Mesendoderm (in vitro differentiated cells): ENCODE results near the gene OGG1.

Experiments used
- DNase-seq: peaks from one replicate; pipeline ENCODE4 v3.0.0; 2013
- H2AK5ac ChIP-seq: 2 replicates; pipeline ENCODE4 v1.6.1; 2013; ENCODE audit warnings: low read length, inconsistent platforms
- H2BK120ac ChIP-seq: 2 replicates; pipeline ENCODE4 v1.6.1; 2013; ENCODE audit warnings: low read depth, mild to moderate bottlenecking, low read length, moderate library complexity, mixed read lengths
- H2BK15ac ChIP-seq: replicated peaks from 2 replicates; pipeline ENCODE4 v1.6.1; 2013; ENCODE audit warnings: low read depth, mild to moderate bottlenecking, moderate library complexity
- H2BK5ac ChIP-seq: 2 replicates; pipeline ENCODE4 v1.6.1; 2013; ENCODE audit warnings: low read length, inconsistent platforms
- H3K18ac ChIP-seq: 2 replicates; pipeline ENCODE4 v1.6.1; 2013; ENCODE audit warnings: mild to moderate bottlenecking, low read length, mixed read lengths
- H3K23ac ChIP-seq: one replicate; pipeline ENCODE4 v1.6.1; 2013; ENCODE audit warnings: low read length
- H3K27ac ChIP-seq: 2 replicates; pipeline ENCODE4 v1.5.1; 2013; ENCODE audit warnings: low read depth, mild to moderate bottlenecking, inconsistent platforms, low read length, moderate library complexity
- H3K27me3 ChIP-seq: 2 replicates; pipeline ENCODE4 v1.6.1; 2013; ENCODE audit warnings: low read length, control low read depth, mild to moderate bottlenecking, inconsistent platforms; ENCODE audit not compliant: insufficient read depth, poor library complexity
- H3K36me3 ChIP-seq: 2 replicates; pipeline ENCODE4 v1.6.1; 2013; ENCODE audit warnings: low read length, inconsistent platforms; ENCODE audit not compliant: control insufficient read depth, insufficient read depth
- H3K4ac ChIP-seq: one replicate; pipeline ENCODE4 v1.6.1; 2013; ENCODE audit warnings: low read depth, mild to moderate bottlenecking, low read length, moderate library complexity
- H3K4me1 ChIP-seq: 2 replicates; pipeline ENCODE4 v1.6.1; 2013; ENCODE audit warnings: low read depth, low read length, inconsistent platforms; ENCODE audit not compliant: control insufficient read depth
- H3K4me2 ChIP-seq: 2 replicates; pipeline ENCODE4 v1.6.1; 2013; ENCODE audit warnings: low read length
- H3K4me3 ChIP-seq: 2 replicates; pipeline ENCODE4 v1.5.1; 2013; ENCODE audit warnings: mild to moderate bottlenecking, low read length
- H3K56ac ChIP-seq: one replicate; pipeline ENCODE4 v1.6.1; 2013; ENCODE audit warnings: low read length
- H3K79me1 ChIP-seq: 2 replicates; pipeline ENCODE4 v1.6.1; 2013; ENCODE audit warnings: low read length, inconsistent platforms
- H3K79me2 ChIP-seq: 2 replicates; pipeline ENCODE4 v1.6.1; 2013; ENCODE audit warnings: mild to moderate bottlenecking, low read length; ENCODE audit not compliant: control insufficient read depth, insufficient read depth
- H3K9ac ChIP-seq: 2 replicates; pipeline ENCODE4 v1.6.1; 2013; ENCODE audit warnings: low read length, inconsistent platforms
- H4K5ac ChIP-seq: one replicate; pipeline ENCODE4 v1.6.1; 2013; ENCODE audit warnings: low read length
- H4K8ac ChIP-seq: one replicate; pipeline ENCODE4 v1.6.1; 2013; ENCODE audit warnings: low read depth, mild to moderate bottlenecking, control low read depth, low read length, moderate library complexity
- WGBS: extraction: QIAGEN DNeasy Blood & Tissue Kit; methylation state at CpG from one replicate; pipeline ENCODE4 v1.1.7; 2013; ENCODE audit warnings: low lambda C conversion rate, missing lambda C conversion rate; ENCODE audit not compliant: insufficient coverage; ENCODE audit errors: extremely low coverage; 5-methylcytosine and 5-hydroxymethylcytosine counted together

The OGG1 gene

DNA sequence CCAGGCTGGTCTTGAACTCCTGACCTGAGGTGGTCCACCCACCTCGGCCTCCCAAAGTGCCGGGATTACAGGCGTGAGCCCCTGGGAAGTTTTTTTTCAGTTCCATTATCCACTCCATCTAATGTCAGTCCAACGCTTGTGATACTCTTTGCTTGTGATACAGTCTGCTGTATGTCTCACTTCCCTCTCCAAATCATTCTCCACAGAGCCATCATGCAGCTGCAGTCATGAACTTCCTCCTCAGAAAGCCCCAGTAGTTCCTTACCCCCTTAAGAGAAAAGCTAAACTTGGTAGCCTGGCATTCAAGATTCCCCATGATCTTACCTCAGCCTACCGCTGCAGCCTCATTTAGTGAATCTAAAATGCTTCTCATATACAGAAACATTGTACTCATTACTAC lies 45.5 kb downstream of the OGG1 start:
- Histone ChIP-seq H3K79me2 (peaks cover 24% of the 10 kb centered on the region), H4K8ac (no peak overlapping the region), H3K18ac (no peak overlapping the region), H3K4ac (no peak overlapping the region), H2BK5ac (no peak overlapping the region), H3K36me3 (peaks cover 3% of the 10 kb centered on the region), H3K27ac (no peak overlapping the region), H3K79me1 (peaks cover 26% of the 10 kb centered on the region), H3K27me3 (no peaks in the 10 kb centered on the region), H3K4me2 (no peak overlapping the region), H3K4me3 (no peak overlapping the region), H3K4me1 (peaks cover 4% of the 10 kb centered on the region), H2AK5ac (no peak overlapping the region), H4K5ac (no peak overlapping the region), H3K9ac (no peak overlapping the region), H2BK15ac (no peak overlapping the region), H2BK120ac (no peak overlapping the region), H3K23ac (no peak overlapping the region), H3K56ac (no peak overlapping the region)
- WGBS: no CpG with 5 or more reads among the region's 5 CpGs
- no peak for DNase-seq

GRCh38 chr3:9797196-9797945 lies 47.6 kb downstream of the OGG1 start:
- Histone ChIP-seq H3K56ac (no peak overlapping the region), H2BK5ac (no peak overlapping the region), H3K27me3 (no peaks in the 10 kb centered on the region), H3K36me3 (peaks cover 9% of the 10 kb centered on the region), H3K79me1 (peaks cover 17% of the 10 kb centered on the region), H3K9ac (no peak overlapping the region), H2BK120ac (no peak overlapping the region), H3K27ac (no peak overlapping the region), H3K4ac (no peak overlapping the region), H3K18ac (no peak overlapping the region), H3K4me3 (no peak overlapping the region), H3K23ac (no peak overlapping the region), H3K4me1 (no peaks in the 10 kb centered on the region), H3K4me2 (no peak overlapping the region), H2BK15ac (no peak overlapping the region), H2AK5ac (no peak overlapping the region), H4K8ac (no peak overlapping the region), H3K79me2 (peaks cover 21% of the 10 kb centered on the region), H4K5ac (no peak overlapping the region)
- WGBS: no CpG with 5 or more reads among the region's 12 CpGs
- no peak for DNase-seq

DNA sequence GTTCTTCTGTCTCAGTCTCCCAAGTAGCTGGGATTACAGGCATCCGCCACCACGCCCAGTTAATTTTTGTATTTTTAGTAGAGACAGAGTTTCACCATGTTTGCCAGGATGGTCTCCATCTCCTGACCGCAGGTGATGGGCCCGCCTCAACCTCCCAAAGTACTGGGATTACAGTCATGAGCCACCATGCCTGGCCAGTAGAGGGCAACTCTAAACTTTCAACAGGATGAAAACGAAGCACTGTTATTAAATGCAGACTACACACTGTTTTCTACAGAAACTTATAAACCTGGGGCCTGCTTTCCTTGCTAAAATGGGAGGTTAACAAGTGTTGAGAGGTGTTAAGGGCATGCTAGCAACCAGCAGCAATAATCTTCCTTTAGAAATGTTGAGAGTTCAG lies 50.8 kb downstream of the OGG1 start:
- peaks cover 2% of the 10 kb centered on the region for H3K79me2 ChIP-seq
- H3K9ac ChIP-seq: no peak overlapping the region
- H2BK5ac ChIP-seq: no peak overlapping the region
- H2BK15ac ChIP-seq: no peak overlapping the region
- H3K23ac ChIP-seq: no peak overlapping the region
- no peak overlapping the region for H3K4me2 ChIP-seq
- H2AK5ac ChIP-seq: no peak overlapping the region
- no peak overlapping the region for H3K18ac ChIP-seq
- peaks cover 24% of the 10 kb centered on the region for H3K36me3 ChIP-seq
- no peak overlapping the region for H4K5ac ChIP-seq
- peaks cover 7% of the 10 kb centered on the region for H3K79me1 ChIP-seq
- DNase-seq: no peak
- no peak overlapping the region for H3K56ac ChIP-seq
- no peaks in the 10 kb centered on the region for H3K4me1 ChIP-seq
- H3K4me3 ChIP-seq: no peak overlapping the region
- no peak overlapping the region for H3K4ac ChIP-seq
- H2BK120ac ChIP-seq: no peak overlapping the region
- WGBS: no CpG with 5 or more reads among the region's 5 CpGs
- H4K8ac ChIP-seq: no peak overlapping the region
- H3K27ac ChIP-seq: no peak overlapping the region
- no peaks in the 10 kb centered on the region for H3K27me3 ChIP-seq

- Histone ChIP-seq H3K18ac (no peak overlapping the region), H3K4me1 (no peaks in the 10 kb centered on the region), H3K23ac (no peak overlapping the region), H3K79me1 (no peaks in the 10 kb centered on the region), H2BK15ac (no peak overlapping the region), H3K4ac (no peak overlapping the region), H2BK120ac (no peak overlapping the region), H4K8ac (no peak overlapping the region), H3K56ac (no peak overlapping the region), H3K27ac (no peak overlapping the region), H2BK5ac (no peak overlapping the region), H2AK5ac (no peak overlapping the region), H3K27me3 (no peaks in the 10 kb centered on the region), H3K36me3 (peaks cover 22% of the 10 kb centered on the region), H4K5ac (no peak overlapping the region), H3K4me2 (no peak overlapping the region), H3K79me2 (no peaks in the 10 kb centered on the region), H3K4me3 (no peak overlapping the region), H3K9ac (no peak overlapping the region)
- no CpG with 5 or more reads among the region's 1 CpG for WGBS
- no peak for DNase-seq
These were observed 53.7 kb downstream of the OGG1 start for GRCh38 chr3:9803494-9803893.

GRCh38 chr3:9804996-9805395 lies 55.2 kb downstream of the OGG1 start:
- peaks cover 21% of the 10 kb centered on the region for H3K36me3 ChIP-seq

DNA sequence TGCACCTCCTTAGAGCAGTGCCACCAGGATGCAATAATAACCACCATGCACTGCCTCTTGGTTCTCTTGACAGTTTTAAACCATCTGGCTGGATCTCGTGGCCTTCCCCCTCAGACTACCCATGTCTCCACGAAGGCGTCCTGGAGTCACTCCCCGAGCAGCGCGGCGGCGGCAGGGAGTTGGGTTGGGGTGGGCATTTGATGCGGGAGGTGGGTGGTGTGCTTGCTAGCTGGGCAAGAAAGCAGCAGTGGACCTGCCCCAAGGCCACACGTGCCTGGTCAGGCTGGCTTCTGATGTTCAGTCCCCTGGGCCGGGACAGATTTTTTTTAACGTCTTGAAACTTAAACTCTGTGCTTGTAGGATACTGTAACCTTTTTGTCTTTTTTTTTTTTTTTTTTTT lies 56.4 kb downstream of the OGG1 start:
- H4K8ac ChIP-seq: no peak overlapping the region
- peaks cover 21% of the 10 kb centered on the region for H3K36me3 ChIP-seq

More at GRCh38 chr3:9804996-9805395, 55.2 kb downstream of the OGG1 start:
- no peak overlapping the region for H2AK5ac ChIP-seq
- H3K79me2 ChIP-seq: no peaks in the 10 kb centered on the region
- H3K4me1 ChIP-seq: no peaks in the 10 kb centered on the region
- H3K56ac ChIP-seq: no peak overlapping the region
- no peak overlapping the region for H2BK15ac ChIP-seq
- no peak overlapping the region for H4K8ac ChIP-seq
- no CpG with 5 or more reads among the region's 5 CpGs for WGBS
- H4K5ac ChIP-seq: no peak overlapping the region
- H3K27ac ChIP-seq: no peak overlapping the region
- no peak overlapping the region for H3K18ac ChIP-seq
- no peaks in the 10 kb centered on the region for H3K27me3 ChIP-seq
- no peaks in the 10 kb centered on the region for H3K79me1 ChIP-seq
- H3K9ac ChIP-seq: no peak overlapping the region
- H3K4me2 ChIP-seq: no peak overlapping the region
- DNase-seq: no peak
- no peak overlapping the region for H2BK120ac ChIP-seq
- H3K23ac ChIP-seq: no peak overlapping the region
- no peak overlapping the region for H3K4ac ChIP-seq
- no peak overlapping the region for H2BK5ac ChIP-seq
- no peak overlapping the region for H3K4me3 ChIP-seq

More for the DNA sequence above, 56.4 kb downstream of the OGG1 start:
- H2BK15ac ChIP-seq: no peak overlapping the region
- H2AK5ac ChIP-seq: no peak overlapping the region
- no peak overlapping the region for H3K18ac ChIP-seq
- H3K27ac ChIP-seq: no peak overlapping the region
- H3K56ac ChIP-seq: no peak overlapping the region
- no peak for DNase-seq
- no peak overlapping the region for H3K4ac ChIP-seq
- no peaks in the 10 kb centered on the region for H3K27me3 ChIP-seq
- H3K23ac ChIP-seq: no peak overlapping the region
- no peaks in the 10 kb centered on the region for H3K4me1 ChIP-seq
- H3K4me2 ChIP-seq: no peak overlapping the region
- H3K79me1 ChIP-seq: no peaks in the 10 kb centered on the region
- no peaks in the 10 kb centered on the region for H3K79me2 ChIP-seq
- no peak overlapping the region for H4K5ac ChIP-seq
- H3K9ac ChIP-seq: no peak overlapping the region
- H3K4me3 ChIP-seq: no peak overlapping the region
- H2BK120ac ChIP-seq: no peak overlapping the region
- WGBS: no CpG with 5 or more reads among the region's 12 CpGs
- H2BK5ac ChIP-seq: no peak overlapping the region
